Measurements from ENCODE around the gene NELL2. TPM values are rescaled to one million over a fixed set of nuclear protein-coding genes. Genes with fewer than 3 reads are reported as not detected.
"Not testable (repeated sequence)": the region's sequence is repeated elsewhere in the genome, so short reads cannot be mapped to it uniquely, and the experiment has no call there.

The NELL2 gene
- total and polyA plus RNA-seq, 2 donors (not counting 1 experiment from before 2014, with no cell fraction given): 0.17 TPM; not detected in 1

- H3K79me2 ChIP-seq (ENCODE audit: control insufficient read depth, insufficient read depth, low read length): no peaks in the 10 kb centered on the region
- no peaks in the 10 kb centered on the region for H4K20me1 ChIP-seq (ENCODE audit: control insufficient read depth, extremely low read depth, insufficient read depth, low read length)
- no peaks in the 10 kb centered on the region for H3K36me3 ChIP-seq (ENCODE audit: control insufficient read depth, insufficient read depth, low read length)
- no peaks in the 10 kb centered on the region for H3K4me1 ChIP-seq (ENCODE audit: control insufficient read depth, extremely low read depth, insufficient read depth, low read length)
- no peak overlapping the region for H2AFZ ChIP-seq (ENCODE audit: low read length)
- H3K4me2 ChIP-seq (ENCODE audit: extremely low read depth, insufficient read depth, low read length): no peak overlapping the region
- TF ChIP-seq, protein P1, sequence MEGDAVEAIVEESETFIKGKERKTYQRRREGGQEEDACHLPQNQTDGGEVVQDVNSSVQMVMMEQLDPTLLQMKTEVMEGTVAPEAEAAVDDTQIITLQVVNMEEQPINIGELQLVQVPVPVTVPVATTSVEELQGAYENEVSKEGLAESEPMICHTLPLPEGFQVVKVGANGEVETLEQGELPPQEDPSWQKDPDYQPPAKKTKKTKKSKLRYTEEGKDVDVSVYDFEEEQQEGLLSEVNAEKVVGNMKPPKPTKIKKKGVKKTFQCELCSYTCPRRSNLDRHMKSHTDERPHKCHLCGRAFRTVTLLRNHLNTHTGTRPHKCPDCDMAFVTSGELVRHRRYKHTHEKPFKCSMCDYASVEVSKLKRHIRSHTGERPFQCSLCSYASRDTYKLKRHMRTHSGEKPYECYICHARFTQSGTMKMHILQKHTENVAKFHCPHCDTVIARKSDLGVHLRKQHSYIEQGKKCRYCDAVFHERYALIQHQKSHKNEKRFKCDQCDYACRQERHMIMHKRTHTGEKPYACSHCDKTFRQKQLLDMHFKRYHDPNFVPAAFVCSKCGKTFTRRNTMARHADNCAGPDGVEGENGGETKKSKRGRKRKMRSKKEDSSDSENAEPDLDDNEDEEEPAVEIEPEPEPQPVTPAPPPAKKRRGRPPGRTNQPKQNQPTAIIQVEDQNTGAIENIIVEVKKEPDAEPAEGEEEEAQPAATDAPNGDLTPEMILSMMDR (conservative IDR thresholded peaks at IDR 0.05 in 1 of 2, IDR thresholded peaks at IDR 0.05 in 1 of 2; ENCODE audit: low read depth in 1 of 2, low read length in 2 of 2): no peak
- no peak for TF ChIP-seq EZH2 (IDR thresholded peaks at IDR 0.05; ENCODE audit: low read length, missing control alignments)
- no peak overlapping the region for H3K9ac ChIP-seq (ENCODE audit: insufficient read depth, low read length)
- H3K4me3 ChIP-seq (replicated peaks in 1 of 4; ENCODE audit: control extremely low read depth in 1 of 4, insufficient read depth in 1 of 4, low read depth in 3 of 4, low read length in 4 of 4): no peak overlapping the region
- DNase-seq (ENCODE audit: low read depth in 2 of 2): no peak
- no peaks in the 10 kb centered on the region for H3K27me3 ChIP-seq (ENCODE audit: control insufficient read depth, insufficient read depth, low read length)
- H3K9me3 ChIP-seq (ENCODE audit: control insufficient read depth, insufficient read depth, low read depth, low read length): no peaks in the 10 kb centered on the region
- no peak overlapping the region for H3K27ac ChIP-seq (ENCODE audit: insufficient read depth, low read length)
Measured at GRCh38 chr12:44839785-44840184, 36.3 kb downstream of the NELL2 start.

DNA sequence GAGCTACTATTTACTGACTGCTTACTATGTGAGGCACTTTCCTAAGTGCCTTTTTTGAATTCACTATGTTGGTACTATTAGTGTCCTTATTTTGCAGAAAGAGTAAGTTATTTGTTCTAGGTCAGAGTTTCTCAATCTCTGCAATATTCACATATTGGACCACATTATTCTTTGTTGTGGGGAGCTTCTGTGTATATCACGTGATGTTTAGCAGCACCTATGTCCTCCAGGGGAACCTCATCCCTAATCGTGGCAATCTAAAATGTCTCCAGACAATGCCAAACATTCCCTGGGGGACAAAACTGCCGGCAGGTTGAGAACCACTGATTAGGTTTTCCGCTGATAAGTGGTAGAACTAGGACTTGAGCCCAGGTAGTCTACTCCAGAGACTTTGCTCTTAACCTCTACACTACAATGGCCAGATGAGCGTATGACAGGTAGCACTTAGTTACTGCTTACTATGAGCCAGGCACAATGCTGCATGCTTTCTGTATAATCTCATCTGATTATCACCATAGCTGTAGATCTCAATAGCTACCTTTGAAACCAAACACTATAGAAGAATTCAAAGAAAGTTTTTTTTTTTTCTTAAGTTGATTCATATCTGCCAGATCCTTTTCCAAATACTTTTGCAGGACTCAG, 38.9 kb downstream of the NELL2 start:
- Histone ChIP-seq H3K9me3 (ENCODE audit: control insufficient read depth, insufficient read depth, low read depth, low read length) (no peaks in the 10 kb centered on the region), H3K27ac (ENCODE audit: insufficient read depth, low read length) (no peak overlapping the region), H3K4me2 (ENCODE audit: extremely low read depth, insufficient read depth, low read length) (no peak overlapping the region), H3K79me2 (ENCODE audit: control insufficient read depth, insufficient read depth, low read length) (no peaks in the 10 kb centered on the region), H3K9ac (ENCODE audit: insufficient read depth, low read length) (no peak overlapping the region), H3K36me3 (ENCODE audit: control insufficient read depth, insufficient read depth, low read length) (no peaks in the 10 kb centered on the region), H2AFZ (ENCODE audit: low read length) (no peak overlapping the region), H3K4me1 (ENCODE audit: control insufficient read depth, extremely low read depth, insufficient read depth, low read length) (no peaks in the 10 kb centered on the region), H4K20me1 (ENCODE audit: control insufficient read depth, extremely low read depth, insufficient read depth, low read length) (no peaks in the 10 kb centered on the region), H3K27me3 (ENCODE audit: control insufficient read depth, insufficient read depth, low read length) (no peaks in the 10 kb centered on the region), H3K4me3 (replicated peaks in 1 of 4; ENCODE audit: control extremely low read depth in 1 of 4, insufficient read depth in 1 of 4, low read depth in 3 of 4, low read length in 4 of 4) (no peak overlapping the region)
- no peak for TF ChIP-seq EZH2 (IDR thresholded peaks at IDR 0.05; ENCODE audit: low read length, missing control alignments)
- TF ChIP-seq, protein P1 (conservative IDR thresholded peaks at IDR 0.05 in 1 of 2, IDR thresholded peaks at IDR 0.05 in 1 of 2; ENCODE audit: low read depth in 1 of 2, low read length in 2 of 2): no peak
- no peak for DNase-seq (ENCODE audit: low read depth in 2 of 2)

- TF ChIP-seq, protein P1 (conservative IDR thresholded peaks at IDR 0.05 in 1 of 2, IDR thresholded peaks at IDR 0.05 in 1 of 2; ENCODE audit: low read depth in 1 of 2, low read length in 2 of 2): no peak
- no peak for TF ChIP-seq EZH2 (IDR thresholded peaks at IDR 0.05; ENCODE audit: low read length, missing control alignments)
- DNase-seq (ENCODE audit: low read depth in 2 of 2): peak in 1 of 2 donors; percentile 1
Measured at GRCh38 chr12:44835641-44836379, 40.3 kb downstream of the NELL2 start.

GRCh38 chr12:44834996-44835395, 41.1 kb downstream of the NELL2 start:
- not testable (repeated sequence) for H3K27me3 ChIP-seq (ENCODE audit: control insufficient read depth, insufficient read depth, low read length)

More at GRCh38 chr12:44835641-44836379, 40.3 kb downstream of the NELL2 start:
- no peaks in the 10 kb centered on the region for H3K79me2 ChIP-seq (ENCODE audit: control insufficient read depth, insufficient read depth, low read length)
- H3K4me1 ChIP-seq (ENCODE audit: control insufficient read depth, extremely low read depth, insufficient read depth, low read length): no peaks in the 10 kb centered on the region
- no peaks in the 10 kb centered on the region for H3K9me3 ChIP-seq (ENCODE audit: control insufficient read depth, insufficient read depth, low read depth, low read length)
- no peaks in the 10 kb centered on the region for H4K20me1 ChIP-seq (ENCODE audit: control insufficient read depth, extremely low read depth, insufficient read depth, low read length)
- H3K27ac ChIP-seq (ENCODE audit: insufficient read depth, low read length): no peak overlapping the region
- no peaks in the 10 kb centered on the region for H3K27me3 ChIP-seq (ENCODE audit: control insufficient read depth, insufficient read depth, low read length)
- H3K9ac ChIP-seq (ENCODE audit: insufficient read depth, low read length): no peak overlapping the region
- no peak overlapping the region for H2AFZ ChIP-seq (ENCODE audit: low read length)
- no peak overlapping the region for H3K4me3 ChIP-seq (replicated peaks in 1 of 4; ENCODE audit: control extremely low read depth in 1 of 4, insufficient read depth in 1 of 4, low read depth in 3 of 4, low read length in 4 of 4)
- H3K4me2 ChIP-seq (ENCODE audit: extremely low read depth, insufficient read depth, low read length): no peak overlapping the region
- H3K36me3 ChIP-seq (ENCODE audit: control insufficient read depth, insufficient read depth, low read length): no peaks in the 10 kb centered on the region

More at GRCh38 chr12:44834996-44835395, 41.1 kb downstream of the NELL2 start:
- not testable (repeated sequence) for H3K9ac ChIP-seq (ENCODE audit: insufficient read depth, low read length); H3K4me1 ChIP-seq (ENCODE audit: control insufficient read depth, extremely low read depth, insufficient read depth, low read length); H2AFZ ChIP-seq (ENCODE audit: low read length); DNase-seq (ENCODE audit: low read depth in 2 of 2); H3K79me2 ChIP-seq (ENCODE audit: control insufficient read depth, insufficient read depth, low read length); H4K20me1 ChIP-seq (ENCODE audit: control insufficient read depth, extremely low read depth, insufficient read depth, low read length); H3K4me2 ChIP-seq (ENCODE audit: extremely low read depth, insufficient read depth, low read length); H3K4me3 ChIP-seq (replicated peaks in 1 of 4; ENCODE audit: control extremely low read depth in 1 of 4, insufficient read depth in 1 of 4, low read depth in 3 of 4, low read length in 4 of 4); H3K36me3 ChIP-seq (ENCODE audit: control insufficient read depth, insufficient read depth, low read length); H3K9me3 ChIP-seq (ENCODE audit: control insufficient read depth, insufficient read depth, low read depth, low read length); H3K27ac ChIP-seq (ENCODE audit: insufficient read depth, low read length)
